Activated CD4-positive, alpha-beta T cell treated with anti-CD3 and anti-CD28 coated beads, Interleukin-2, amount 50 U/mL, for 1 hour (primary cell): Measurements from ENCODE around the gene MAGI2.
"Not testable (repeated sequence)": the region's sequence is repeated elsewhere in the genome, so short reads cannot be mapped to it uniquely, and the experiment has no call there.

Experiments
- DNase-seq: peaks from one replicate; pipeline ENCODE4 v3.0.0-alpha.2; 2020

MAGI2 gene

DNA sequence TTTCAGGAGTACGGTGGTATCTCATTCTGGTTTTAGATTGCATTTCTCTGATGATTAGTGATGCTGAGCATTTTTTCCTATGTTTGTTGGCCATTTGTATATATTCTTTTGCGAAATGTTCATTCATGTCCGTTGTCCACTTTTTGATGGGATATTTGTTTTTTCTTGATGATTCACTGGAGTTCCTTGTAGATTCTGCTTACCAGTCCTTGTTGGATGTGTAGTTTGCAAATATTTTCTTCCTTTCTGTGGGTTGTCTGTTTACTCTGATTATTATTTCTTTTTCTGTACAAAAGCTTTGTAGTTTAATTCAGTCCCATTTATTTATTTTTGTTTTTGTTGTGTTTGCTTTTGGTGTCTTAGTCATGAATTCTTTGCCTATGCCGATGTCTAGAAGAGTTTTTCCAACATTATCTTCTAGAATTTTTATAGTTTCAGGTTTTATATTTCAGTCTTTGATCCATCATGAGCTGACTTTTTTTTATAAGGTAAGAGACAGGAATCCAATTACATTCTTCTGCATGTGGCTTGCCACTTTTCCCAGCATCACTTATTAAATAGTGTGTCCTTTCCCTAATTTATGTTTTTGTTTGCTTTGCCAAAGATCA, 320.5 kb downstream of the MAGI2 start:
- DNase-seq, result no peak

- DNase-seq, result no peak
These were observed 322.8 kb downstream of the MAGI2 start for GRCh38 chr7:79130715-79131114.

GRCh38 chr7:79124331-79124730, 329.1 kb downstream of the MAGI2 start:
- DNase-seq, result no peak

- DNase-seq, result no peak
These were observed 335.3 kb downstream of the MAGI2 start for GRCh38 chr7:79118143-79118542.

- no peak for DNase-seq
These were observed 357.1 kb downstream of the MAGI2 start for GRCh38 chr7:79096361-79096805.

- DNase-seq, result no peak
These were observed 360.0 kb downstream of the MAGI2 start for GRCh38 chr7:79093421-79093820.

DNA sequence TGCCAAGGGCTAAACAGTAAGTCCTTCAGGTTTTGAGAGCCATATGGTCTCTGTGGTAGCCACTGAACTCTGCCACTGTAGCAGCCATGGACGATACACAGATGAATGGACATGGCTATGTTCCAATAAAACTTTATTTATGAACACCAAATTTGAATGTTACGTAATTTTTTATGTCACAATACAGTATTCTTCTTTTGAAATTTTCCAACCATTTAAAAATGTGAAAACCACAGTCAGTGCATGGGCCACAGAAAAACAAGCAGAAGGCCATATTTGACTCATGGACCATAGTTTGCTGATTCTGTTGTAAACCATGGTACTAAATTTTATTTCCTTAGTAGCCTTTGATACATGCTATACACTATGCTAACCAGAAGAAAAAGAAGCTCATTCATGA, 361.8 kb downstream of the MAGI2 start:
- DNase-seq, result no peak

DNA sequence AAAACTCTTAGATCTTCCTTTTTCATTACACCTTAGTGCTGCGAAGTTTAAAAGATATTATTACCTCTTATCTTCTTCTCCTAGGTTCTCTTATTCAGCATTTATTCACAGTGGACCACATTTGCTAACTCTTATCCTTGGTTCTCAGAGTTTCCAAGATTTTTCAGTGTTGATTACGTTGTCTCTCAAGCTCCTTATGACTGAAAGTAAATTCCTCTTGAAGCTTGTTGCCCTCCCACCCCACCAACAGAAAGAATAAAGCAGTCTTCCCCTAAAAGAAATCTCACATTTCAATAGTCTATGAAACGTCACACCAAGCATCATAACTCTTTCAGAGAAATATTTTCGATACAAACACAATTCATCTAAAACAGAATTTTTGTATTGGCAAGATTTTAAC, 362.5 kb downstream of the MAGI2 start:
- no peak for DNase-seq

DNA sequence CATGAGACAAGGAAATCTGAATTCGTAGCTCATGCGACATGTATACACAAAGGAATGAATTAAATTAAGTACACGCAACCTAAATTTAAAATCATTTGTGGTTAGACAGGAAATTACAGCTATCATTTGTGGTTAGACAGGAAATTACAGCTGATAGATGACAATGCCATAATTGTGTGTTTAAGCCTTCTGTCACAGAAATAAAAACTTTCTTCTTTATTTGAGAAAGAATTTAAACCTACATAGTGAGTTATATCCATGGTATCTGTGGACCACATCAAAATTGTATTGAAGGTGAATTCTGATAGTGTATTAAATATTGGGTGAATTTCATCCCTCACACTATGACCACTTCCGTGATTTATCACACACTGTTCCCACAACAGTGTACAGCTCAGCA, 362.9 kb downstream of the MAGI2 start:
- no peak for DNase-seq

DNA sequence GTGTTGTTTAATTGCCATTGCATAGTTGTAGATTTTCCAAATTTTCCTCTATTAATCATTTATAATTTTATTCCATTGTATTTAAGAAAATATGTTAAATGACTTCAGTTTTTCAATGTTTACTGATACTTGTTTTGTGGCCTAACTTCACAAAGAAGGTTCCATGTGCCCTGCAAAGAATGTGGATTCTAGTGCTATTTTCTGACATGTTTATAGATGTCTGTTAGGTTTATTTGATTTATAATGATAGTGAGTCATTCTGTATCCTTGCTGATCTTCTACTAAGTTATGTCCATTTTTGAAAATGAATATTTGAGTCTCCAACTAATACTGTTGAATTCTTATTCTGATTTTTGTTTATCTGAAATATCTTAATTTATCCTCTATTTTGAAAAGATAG, 369.0 kb downstream of the MAGI2 start:
- DNase-seq, result no peak

- no peak for DNase-seq
These were observed 373.4 kb downstream of the MAGI2 start for GRCh38 chr7:79079919-79080554.

GRCh38 chr7:79078273-79078672, 375.2 kb downstream of the MAGI2 start:
- DNase-seq, result no peak

DNA sequence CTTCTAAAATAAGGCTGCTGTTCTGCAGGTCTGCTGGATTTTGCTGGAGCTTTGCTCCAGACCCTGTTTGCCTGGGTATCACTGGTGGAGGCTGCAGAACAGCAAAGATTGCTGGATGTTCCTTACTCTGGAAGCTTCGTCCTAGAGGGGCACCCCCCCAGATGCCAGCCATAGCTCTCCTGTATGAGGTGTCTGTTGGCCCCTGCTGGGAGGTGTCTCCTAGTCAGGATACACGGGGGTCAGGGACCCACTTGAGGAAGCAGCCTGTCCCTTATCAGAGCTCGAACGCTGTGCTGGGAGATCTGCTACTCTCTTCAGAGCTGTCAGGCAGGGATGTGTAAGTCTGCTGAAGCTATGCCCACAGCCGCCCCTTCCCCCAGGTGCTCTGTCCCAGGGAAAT, 382.3 kb downstream of the MAGI2 start:
- DNase-seq, result not testable (repeated sequence)

GRCh38 chr7:79064187-79064823, 389.2 kb downstream of the MAGI2 start:
- DNase-seq, result no peak

- no peak for DNase-seq
These were observed 390.3 kb downstream of the MAGI2 start for GRCh38 chr7:79063019-79063698.

DNA sequence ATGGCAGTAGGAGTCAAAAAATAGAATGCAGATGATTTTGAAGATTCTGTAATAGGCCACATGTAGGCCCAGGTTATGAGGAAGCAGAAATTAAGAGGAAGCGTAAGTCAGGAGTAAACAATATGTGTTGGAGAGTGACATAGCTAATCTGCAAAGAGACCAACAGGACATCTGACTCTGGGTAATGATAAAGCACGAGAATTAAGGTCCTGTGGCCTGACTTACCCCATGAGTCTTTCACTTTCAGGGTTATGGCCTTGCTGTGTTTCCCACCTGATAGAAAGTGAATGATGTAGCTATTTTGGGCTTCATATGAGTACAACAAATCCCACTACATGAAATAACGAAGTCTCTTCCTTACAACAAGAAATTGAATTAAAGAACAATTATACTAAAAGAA, 393.0 kb downstream of the MAGI2 start:
- DNase-seq, result no peak

- no peak for DNase-seq
These were observed 397.6 kb downstream of the MAGI2 start for GRCh38 chr7:79055722-79056415.

GRCh38 chr7:79051915-79052314, 401.6 kb downstream of the MAGI2 start:
- DNase-seq, result no peak

DNA sequence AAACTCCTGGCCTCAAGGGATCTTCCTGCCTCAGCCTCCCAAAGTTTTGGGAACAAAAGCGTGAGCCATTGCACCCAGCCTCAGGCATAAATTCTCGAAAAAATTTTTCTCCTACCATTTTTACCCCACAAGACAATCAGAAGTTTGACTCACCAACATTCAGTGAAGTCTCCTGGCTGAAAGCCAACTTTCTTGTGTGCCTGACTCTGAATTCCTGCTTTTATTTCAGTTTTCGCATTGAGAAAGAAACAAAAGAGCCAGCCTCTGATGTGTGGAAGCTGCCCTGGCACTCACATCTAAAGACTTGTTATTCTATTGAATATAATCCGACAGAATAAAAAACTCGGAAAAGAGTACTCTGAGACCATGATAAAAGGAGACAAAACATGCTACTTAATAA, 402.9 kb downstream of the MAGI2 start:
- no peak for DNase-seq

- DNase-seq, result no peak
These were observed 407.4 kb downstream of the MAGI2 start for GRCh38 chr7:79046061-79046460.

DNA sequence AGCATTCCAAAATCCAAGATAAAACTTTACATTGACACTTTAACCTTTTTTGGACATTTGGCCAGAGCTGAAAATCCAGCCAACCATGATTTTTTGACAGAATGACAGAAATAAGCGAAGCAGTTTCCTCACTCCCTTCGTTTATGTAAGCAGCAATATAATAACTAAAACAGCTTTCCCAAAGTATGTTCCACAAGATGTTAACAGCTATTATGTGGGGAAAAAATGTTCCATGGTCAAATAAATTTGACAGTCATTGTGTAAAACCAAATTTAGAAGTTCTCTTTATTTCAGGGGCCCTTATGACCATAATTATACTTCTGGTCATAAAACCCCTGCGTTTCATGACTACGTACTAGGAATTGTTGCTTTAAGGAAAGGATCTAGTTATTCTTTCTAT, 416.5 kb downstream of the MAGI2 start:
- no peak for DNase-seq

- DNase-seq, result no peak
These were observed 417.1 kb downstream of the MAGI2 start for GRCh38 chr7:79036356-79036755.

DNA sequence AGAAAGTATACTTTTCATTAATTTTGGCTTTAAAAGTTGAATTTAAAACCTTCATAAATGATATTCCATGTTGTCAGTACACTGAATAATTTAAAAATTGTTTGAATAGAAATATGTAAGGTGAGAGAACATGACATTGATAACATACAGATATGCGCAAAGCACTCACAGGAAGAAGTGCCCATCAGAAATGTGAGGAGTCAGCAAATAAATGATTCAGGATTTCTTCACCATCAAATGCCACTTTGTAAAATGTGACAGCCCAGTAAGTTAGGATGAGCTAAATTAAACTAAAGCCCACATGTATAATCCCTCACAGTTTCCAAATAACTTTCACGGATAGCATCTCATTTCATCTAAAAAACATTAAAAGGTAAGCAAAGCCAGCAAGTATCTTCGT, 417.6 kb downstream of the MAGI2 start:
- DNase-seq, result no peak
